Measurements from ENCODE around the gene SERINC5. TPM values are rescaled to one million over a fixed set of nuclear protein-coding genes. Genes with fewer than 3 reads are reported as not detected.

SERINC5 gene
- total and polyA plus RNA-seq, 12 donors = 2.3 to 21.9 (median 14.8) TPM

GRCh38 chr5:80198920-80199319 is 56.9 kb downstream of the SERINC5 start:
- TF ChIP-seq CTCF (IDR thresholded peaks at IDR 0.05) = no peak
- peaks cover 0 to 27% (median 5%) of the 10 kb centered on the region in 9 donors for H3K36me3 ChIP-seq
- H3K27me3 ChIP-seq = no peaks in the 10 kb centered on the region
- H3K27ac ChIP-seq = peak overlapping the region in 8 of 10 donors; percentile 42 to 71 (median 63)
- 92% methylated on average over 3 of the region's 3 CpGs for WGBS, 2 donors
- H3K4me3 ChIP-seq = no peak overlapping the region
- DNase-seq = no peak
- peaks cover 9 to 63% (median 34%) of the 10 kb centered on the region in 9 donors for H3K4me1 ChIP-seq
- H3K9me3 ChIP-seq = no peaks in the 10 kb centered on the region
- intact Hi-C loops (cut with DNase I) = loop anchor here in 1 of 10 donors (10.0 kb wide), 1 partner anchor 56 kb away; the partner anchor contains the start of gene SERINC5
- ATAC-seq = peak in 3 of 8 donors; percentile 4 to 37 (median 12)

DNA sequence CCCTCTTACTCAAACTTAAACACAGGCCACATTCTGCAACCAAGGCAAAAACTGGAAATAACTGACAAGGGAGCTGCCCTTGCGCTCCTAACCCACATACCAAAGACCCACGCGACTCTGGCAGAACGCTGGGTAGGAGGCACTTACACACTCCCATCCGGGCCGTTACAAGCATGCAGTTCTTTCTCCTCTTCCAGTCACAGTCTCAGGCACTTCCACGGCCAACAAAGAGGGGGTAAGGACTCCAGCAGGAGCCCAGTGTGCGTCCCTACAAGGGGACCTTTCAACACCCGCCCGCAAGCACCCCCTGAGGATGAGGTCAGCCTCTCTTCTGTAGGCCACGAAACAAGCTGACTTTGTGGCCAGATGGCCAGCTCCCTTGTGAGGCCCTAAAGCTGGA is 57.4 kb downstream of the SERINC5 start:
- Histone ChIP-seq H3K9me3 (no peaks in the 10 kb centered on the region), H3K27me3 (no peaks in the 10 kb centered on the region), H3K36me3 (peaks cover 0 to 24% (median 5%) of the 10 kb centered on the region in 9 donors), H3K4me3 (no peak overlapping the region), H3K27ac (peak overlapping the region in 9 of 10 donors; percentile 42 to 71 (median 61)), H3K4me1 (peaks cover 14 to 63% (median 40%) of the 10 kb centered on the region in 9 donors)
- 34 to 41% methylated on average over 11 of the region's 11 CpGs for WGBS, 2 donors
- no peak for TF ChIP-seq CTCF (IDR thresholded peaks at IDR 0.05)
- ATAC-seq (peak; percentile 60 to 84 (median 70)), DNase-seq (peak; percentile 44 to 48)
- intact Hi-C loops (cut with DNase I) = loop anchor here in 1 of 10 donors (10.0 kb wide), 1 partner anchor 56 kb away; the partner anchor contains the start of gene SERINC5

- TF ChIP-seq CTCF (IDR thresholded peaks at IDR 0.05) = no peak
- ATAC-seq = no peak
- intact Hi-C loops (cut with DNase I) = loop anchor here in 1 of 10 donors (10.0 kb wide), 1 partner anchor 59 kb away; the partner anchor contains the start of gene SERINC5
Measured at GRCh38 chr5:80195837-80196400, 59.9 kb downstream of the SERINC5 start.

DNA sequence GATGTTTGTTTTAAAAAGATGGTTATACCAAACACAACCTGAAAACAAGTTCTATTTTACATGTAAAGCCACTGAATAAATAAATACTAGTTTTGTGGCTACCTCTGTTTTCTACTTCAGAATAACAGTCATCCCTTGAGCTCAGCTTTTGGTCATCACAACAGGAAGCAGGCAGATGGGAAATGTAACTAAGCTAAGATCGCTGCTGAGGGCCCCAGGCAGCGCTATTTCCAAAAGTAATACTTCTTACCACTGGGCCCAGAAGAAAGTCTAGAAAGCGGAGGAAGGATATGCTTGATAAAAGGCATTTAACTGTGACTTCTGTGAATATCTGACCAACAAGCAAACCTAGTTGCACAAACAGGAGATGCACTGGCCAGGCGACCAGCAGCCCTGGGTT is 61.4 kb downstream of the SERINC5 start:
- 80 to 84% methylated on average over 4 of the region's 4 CpGs for WGBS, 2 donors
- H3K27me3 ChIP-seq = no peaks in the 10 kb centered on the region
- H3K4me3 ChIP-seq = no peak overlapping the region
- DNase-seq = no peak
- H3K36me3 ChIP-seq = peaks cover 0 to 3% (median 0%) of the 10 kb centered on the region in 9 donors
- H3K27ac ChIP-seq = peak overlapping the region in 8 of 10 donors; percentile 8 to 83 (median 74)
- no peak for ATAC-seq
- no peak for TF ChIP-seq CTCF (IDR thresholded peaks at IDR 0.05)
- H3K4me1 ChIP-seq = peaks cover 29 to 79% (median 71%) of the 10 kb centered on the region in 9 donors
- no peaks in the 10 kb centered on the region for H3K9me3 ChIP-seq
- intact Hi-C loops (cut with DNase I) = loop anchor here in 4 of 10 donors (5.0 to 10.0 kb wide), 4 partner anchors 43 to 63 kb away; partner anchors contain the start of gene SERINC5 (in 3 of the 4)

More at GRCh38 chr5:80195837-80196400, 59.9 kb downstream of the SERINC5 start:
- Histone ChIP-seq H3K27me3 (no peaks in the 10 kb centered on the region), H3K27ac (peak overlapping the region in 3 of 10 donors; percentile 1 to 47 (median 17)), H3K4me1 (peaks cover 29 to 78% (median 64%) of the 10 kb centered on the region in 9 donors), H3K4me3 (no peak overlapping the region), H3K9me3 (no peaks in the 10 kb centered on the region), H3K36me3 (peaks cover 0 to 4% (median 0%) of the 10 kb centered on the region in 9 donors)
- no peak for DNase-seq
- 61 to 65% methylated on average over 6 of the region's 6 CpGs for WGBS, 2 donors
